ENCODE data around the gene CALN1. TPM values are rescaled to one million over a fixed set of nuclear protein-coding genes. Genes with fewer than 3 reads are reported as not detected.

Gene CALN1
- total RNA-seq, 1 donor from 2014 or later = not detected

GRCh38 chr7:72187179-72187578 lies 225.0 kb downstream of the CALN1 start:
- TF ChIP-seq CTCF (IDR thresholded peaks at IDR 0.05) = no peak
- H3K36me3 ChIP-seq = no peaks in the 10 kb centered on the region
- intact Hi-C loops (cut with DNase I) = no loop called here

GRCh38 chr7:72183835-72184234 lies 228.3 kb downstream of the CALN1 start:
- Histone ChIP-seq H3K27me3 (no peaks in the 10 kb centered on the region), H3K36me3 (no peaks in the 10 kb centered on the region), H3K27ac (no peak overlapping the region), H3K4me3 (no peak overlapping the region), H3K4me1 (no peaks in the 10 kb centered on the region), H3K9me3 (no peaks in the 10 kb centered on the region)
- no peak for ATAC-seq
- peak; percentile 28 for TF ChIP-seq CTCF (IDR thresholded peaks at IDR 0.05)
- no peak for DNase-seq
- intact Hi-C loops (cut with DNase I) = no loop called here

More at GRCh38 chr7:72187179-72187578, 225.0 kb downstream of the CALN1 start:
- Histone ChIP-seq H3K9me3 (no peaks in the 10 kb centered on the region), H3K4me3 (no peak overlapping the region), H3K27ac (no peak overlapping the region), H3K27me3 (no peaks in the 10 kb centered on the region), H3K4me1 (no peaks in the 10 kb centered on the region)
- ATAC-seq (no peak), DNase-seq (no peak)

- H3K27me3 ChIP-seq = no peaks in the 10 kb centered on the region
- DNase-seq (no peak), ATAC-seq (no peak)
- intact Hi-C loops (cut with DNase I) = no loop called here
- H3K4me1 ChIP-seq = no peaks in the 10 kb centered on the region
- H3K36me3 ChIP-seq = no peaks in the 10 kb centered on the region
- TF ChIP-seq CTCF (IDR thresholded peaks at IDR 0.05) = no peak
- H3K9me3 ChIP-seq = no peaks in the 10 kb centered on the region
- no peak overlapping the region for H3K4me3 ChIP-seq
- H3K27ac ChIP-seq = no peak overlapping the region
These were observed 230.1 kb downstream of the CALN1 start for GRCh38 chr7:72182036-72182435.

- Histone ChIP-seq H3K4me3 (no peak overlapping the region), H3K9me3 (no peaks in the 10 kb centered on the region), H3K27ac (no peak overlapping the region), H3K4me1 (no peaks in the 10 kb centered on the region), H3K27me3 (no peaks in the 10 kb centered on the region), H3K36me3 (no peaks in the 10 kb centered on the region)
- intact Hi-C loops (cut with DNase I) = no loop called here
- DNase-seq (no peak), ATAC-seq (no peak)
- no peak for TF ChIP-seq CTCF (IDR thresholded peaks at IDR 0.05)
These were observed 235.3 kb downstream of the CALN1 start for GRCh38 chr7:72176875-72177274.

- no peak for TF ChIP-seq CTCF (IDR thresholded peaks at IDR 0.05)
- no peaks in the 10 kb centered on the region for H3K27me3 ChIP-seq
- no peak overlapping the region for H3K4me3 ChIP-seq
- no peaks in the 10 kb centered on the region for H3K9me3 ChIP-seq
- H3K27ac ChIP-seq = no peak overlapping the region
- no peaks in the 10 kb centered on the region for H3K4me1 ChIP-seq
- intact Hi-C loops (cut with DNase I) = no loop called here
- DNase-seq = no peak
- no peak for ATAC-seq
- no peaks in the 10 kb centered on the region for H3K36me3 ChIP-seq
These were observed 241.7 kb downstream of the CALN1 start for GRCh38 chr7:72170475-72170874.

- no peak for DNase-seq
- intact Hi-C loops (cut with DNase I) = no loop called here
- Histone ChIP-seq H3K9me3 (no peaks in the 10 kb centered on the region), H3K27ac (no peak overlapping the region), H3K4me3 (no peak overlapping the region), H3K36me3 (no peaks in the 10 kb centered on the region), H3K27me3 (no peaks in the 10 kb centered on the region), H3K4me1 (no peaks in the 10 kb centered on the region)
- no peak for ATAC-seq
- TF ChIP-seq CTCF (IDR thresholded peaks at IDR 0.05) = no peak
These were observed 248.9 kb downstream of the CALN1 start for GRCh38 chr7:72163271-72163670.
